ENCODE results near the gene MAD2L1BP. TPM values are rescaled to one million over a fixed set of nuclear protein-coding genes. Genes with fewer than 3 reads are reported as not detected.

Gene MAD2L1BP
- total and polyA plus RNA-seq, 2 of the 13 experiments (the other 11 are each of a cell fraction or from before 2014, with no cell fraction given) = 54.2 to 55.5 TPM

DNA sequence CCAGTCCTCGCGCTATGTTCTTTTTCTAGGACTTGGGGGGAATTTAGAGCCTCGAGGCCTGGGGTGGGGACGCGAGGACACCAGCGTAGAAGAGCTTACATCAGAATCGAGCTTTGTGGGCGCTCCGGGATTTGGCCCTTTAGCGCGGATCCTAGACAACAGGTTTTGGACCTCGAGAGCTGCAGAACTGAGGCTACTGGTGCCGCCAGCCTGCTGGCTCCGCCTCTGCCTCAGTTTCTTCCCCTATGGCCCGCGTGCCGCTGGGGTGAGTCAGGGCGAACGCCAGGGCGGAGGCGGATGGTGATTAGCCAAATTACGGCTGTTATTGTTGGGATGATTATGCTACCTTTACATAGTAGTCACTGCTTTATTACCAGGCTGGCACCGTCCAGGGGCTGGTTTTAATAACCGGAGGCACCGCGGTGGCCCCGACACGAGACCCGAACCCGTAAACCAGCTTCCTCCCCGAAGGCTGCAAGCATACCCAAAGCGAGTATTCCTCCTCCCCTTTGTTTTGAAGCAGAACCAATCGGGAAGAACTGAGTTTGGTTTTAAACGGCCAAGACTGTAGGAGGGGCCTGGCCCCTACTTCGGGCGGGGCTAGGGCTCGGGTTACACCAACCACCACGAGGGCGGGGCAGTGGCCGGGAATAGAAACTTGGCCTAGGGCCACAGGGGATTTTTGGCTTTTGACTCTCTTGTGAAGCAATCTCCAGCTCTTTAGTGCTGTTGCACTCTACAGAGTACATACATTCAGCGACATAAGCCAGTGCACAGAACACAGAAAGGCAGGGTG lies 5.9 kb upstream of the MAD2L1BP start (continued):
- TF ChIP-seq NCOA2 (CRISPR knock-in tag; IDR thresholded peaks at IDR 0.05) (no peak; the same call in 1 of the 2 replicates), ZNF670 (CRISPR knock-in tag; IDR thresholded peaks at IDR 0.05; ENCODE audit: borderline replicate concordance) (no peak), MTA1 (CRISPR knock-in tag; IDR thresholded peaks at IDR 0.05; ENCODE audit: borderline replicate concordance) (no peak; the same call in 1 of the 2 replicates), ZNF776 (CRISPR knock-in tag; IDR thresholded peaks at IDR 0.05) (0 out of 2 replicates have a peak, but pooled peaks have one; percentile 19), ZNF256 (CRISPR knock-in tag; conservative IDR thresholded peaks at IDR 0.05) (peak; percentile 81), DNMT3B (CRISPR knock-in tag; conservative IDR thresholded peaks at IDR 0.05) (peak; percentile 53; the same call in 1 of the 2 replicates), ZNF550 (CRISPR knock-in tag; IDR thresholded peaks at IDR 0.05; ENCODE audit: borderline replicate concordance) (0 out of 2 replicates have a peak, but pooled peaks have one; percentile 39), EED (CRISPR knock-in tag; IDR thresholded peaks at IDR 0.05) (peak; percentile 78; the same call in 1 of the 2 replicates), ZNF501 (CRISPR knock-in tag; IDR thresholded peaks at IDR 0.05) (peak; percentile 80; the same call in 1 of the 2 replicates), SNAI1 (CRISPR knock-in tag; IDR thresholded peaks at IDR 0.05; ENCODE audit: borderline replicate concordance) (peak; percentile 92; the same call in 1 of the 2 replicates), ZFYVE20 (CRISPR knock-in tag; IDR thresholded peaks at IDR 0.05; ENCODE audit: borderline replicate concordance, low read depth) (0 out of 2 replicates have a peak, but pooled peaks have one; percentile 33)
- TF ChIP-seq, protein P1, sequence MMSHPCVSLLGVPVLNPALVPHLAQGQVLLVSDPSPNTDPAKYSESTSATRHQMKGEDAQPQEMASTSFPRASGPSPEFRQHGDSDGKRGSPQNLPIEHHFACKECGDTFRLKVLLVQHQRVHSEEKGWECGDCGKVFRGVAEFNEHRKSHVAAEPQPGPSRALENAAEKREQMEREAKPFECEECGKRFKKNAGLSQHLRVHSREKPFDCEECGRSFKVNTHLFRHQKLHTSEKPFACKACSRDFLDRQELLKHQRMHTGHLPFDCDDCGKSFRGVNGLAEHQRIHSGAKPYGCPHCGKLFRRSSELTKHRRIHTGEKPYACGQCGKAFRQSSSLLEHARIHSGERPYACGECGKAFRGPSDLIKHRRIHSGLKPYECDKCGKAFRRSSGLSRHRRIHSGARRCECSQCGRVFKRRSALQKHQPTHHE (CRISPR knock-in tag; IDR thresholded peaks at IDR 0.05; ENCODE audit: borderline replicate concordance) = peak; percentile 87; the same call in 1 of the 2 replicates
- TF ChIP-seq, protein P2, sequence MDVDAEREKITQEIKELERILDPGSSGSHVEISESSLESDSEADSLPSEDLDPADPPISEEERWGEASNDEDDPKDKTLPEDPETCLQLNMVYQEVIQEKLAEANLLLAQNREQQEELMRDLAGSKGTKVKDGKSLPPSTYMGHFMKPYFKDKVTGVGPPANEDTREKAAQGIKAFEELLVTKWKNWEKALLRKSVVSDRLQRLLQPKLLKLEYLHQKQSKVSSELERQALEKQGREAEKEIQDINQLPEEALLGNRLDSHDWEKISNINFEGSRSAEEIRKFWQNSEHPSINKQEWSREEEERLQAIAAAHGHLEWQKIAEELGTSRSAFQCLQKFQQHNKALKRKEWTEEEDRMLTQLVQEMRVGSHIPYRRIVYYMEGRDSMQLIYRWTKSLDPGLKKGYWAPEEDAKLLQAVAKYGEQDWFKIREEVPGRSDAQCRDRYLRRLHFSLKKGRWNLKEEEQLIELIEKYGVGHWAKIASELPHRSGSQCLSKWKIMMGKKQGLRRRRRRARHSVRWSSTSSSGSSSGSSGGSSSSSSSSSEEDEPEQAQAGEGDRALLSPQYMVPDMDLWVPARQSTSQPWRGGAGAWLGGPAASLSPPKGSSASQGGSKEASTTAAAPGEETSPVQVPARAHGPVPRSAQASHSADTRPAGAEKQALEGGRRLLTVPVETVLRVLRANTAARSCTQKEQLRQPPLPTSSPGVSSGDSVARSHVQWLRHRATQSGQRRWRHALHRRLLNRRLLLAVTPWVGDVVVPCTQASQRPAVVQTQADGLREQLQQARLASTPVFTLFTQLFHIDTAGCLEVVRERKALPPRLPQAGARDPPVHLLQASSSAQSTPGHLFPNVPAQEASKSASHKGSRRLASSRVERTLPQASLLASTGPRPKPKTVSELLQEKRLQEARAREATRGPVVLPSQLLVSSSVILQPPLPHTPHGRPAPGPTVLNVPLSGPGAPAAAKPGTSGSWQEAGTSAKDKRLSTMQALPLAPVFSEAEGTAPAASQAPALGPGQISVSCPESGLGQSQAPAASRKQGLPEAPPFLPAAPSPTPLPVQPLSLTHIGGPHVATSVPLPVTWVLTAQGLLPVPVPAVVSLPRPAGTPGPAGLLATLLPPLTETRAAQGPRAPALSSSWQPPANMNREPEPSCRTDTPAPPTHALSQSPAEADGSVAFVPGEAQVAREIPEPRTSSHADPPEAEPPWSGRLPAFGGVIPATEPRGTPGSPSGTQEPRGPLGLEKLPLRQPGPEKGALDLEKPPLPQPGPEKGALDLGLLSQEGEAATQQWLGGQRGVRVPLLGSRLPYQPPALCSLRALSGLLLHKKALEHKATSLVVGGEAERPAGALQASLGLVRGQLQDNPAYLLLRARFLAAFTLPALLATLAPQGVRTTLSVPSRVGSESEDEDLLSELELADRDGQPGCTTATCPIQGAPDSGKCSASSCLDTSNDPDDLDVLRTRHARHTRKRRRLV (CRISPR knock-in tag; IDR thresholded peaks at IDR 0.05) = peak; percentile 92
